GM19099 (cell line): ENCODE results near the gene SORCS3.

ENCODE experiments used
- POLR2A ChIP-seq: IDR thresholded peaks from 3 replicates; pipeline ENCODE4 v1.6.1; 2011; ENCODE audit warnings: low read depth; ENCODE audit not compliant: insufficient read length; ENCODE audit errors: extremely low read depth

SORCS3 gene

GRCh38 chr10:105023211-105024111 lies 382.4 kb downstream of the SORCS3 start:
- TF ChIP-seq POLR2A: no peak

GRCh38 chr10:105024184-105024583 lies 383.1 kb downstream of the SORCS3 start:
- no peak for TF ChIP-seq POLR2A

- no peak for TF ChIP-seq POLR2A
Observed at GRCh38 chr10:105025092-105025491, 384.0 kb downstream of the SORCS3 start.

- no peak for TF ChIP-seq POLR2A
Observed at GRCh38 chr10:105026566-105026965, 385.5 kb downstream of the SORCS3 start.

- TF ChIP-seq POLR2A: no peak
Observed at GRCh38 chr10:105029286-105029685, 388.2 kb downstream of the SORCS3 start.

GRCh38 chr10:105037022-105037421 lies 395.9 kb downstream of the SORCS3 start:
- TF ChIP-seq POLR2A: no peak

- no peak for TF ChIP-seq POLR2A
Observed at GRCh38 chr10:105041956-105042355, 400.9 kb downstream of the SORCS3 start.

- TF ChIP-seq POLR2A: no peak
Observed at GRCh38 chr10:105042906-105043552, 401.9 kb downstream of the SORCS3 start.

GRCh38 chr10:105044902-105045301 lies 403.8 kb downstream of the SORCS3 start:
- TF ChIP-seq POLR2A: no peak

GRCh38 chr10:105056413-105056812 lies 415.3 kb downstream of the SORCS3 start:
- TF ChIP-seq POLR2A: no peak

GRCh38 chr10:105062951-105063350 lies 421.9 kb downstream of the SORCS3 start:
- TF ChIP-seq POLR2A: no peak

- TF ChIP-seq POLR2A: no peak
Observed at GRCh38 chr10:105063796-105064195, 422.7 kb downstream of the SORCS3 start.

GRCh38 chr10:105068497-105068896 lies 427.4 kb downstream of the SORCS3 start:
- TF ChIP-seq POLR2A: no peak

- no peak for TF ChIP-seq POLR2A
Observed at GRCh38 chr10:105070249-105070648, 429.2 kb downstream of the SORCS3 start.

GRCh38 chr10:105070952-105071351 lies 429.9 kb downstream of the SORCS3 start:
- TF ChIP-seq POLR2A: no peak

GRCh38 chr10:105071980-105072379 lies 430.9 kb downstream of the SORCS3 start:
- TF ChIP-seq POLR2A: no peak

GRCh38 chr10:105073999-105074398 lies 432.9 kb downstream of the SORCS3 start:
- TF ChIP-seq POLR2A: no peak

- TF ChIP-seq POLR2A: no peak
Observed at GRCh38 chr10:105075031-105075430, 433.9 kb downstream of the SORCS3 start.
